Superior temporal gyrus (tissue), 1 donor: Measurements from ENCODE around the gene C2CD4A.
A peak's percentile ranks its signal among the peaks of the same experiment; 100 is the strongest.

Source experiments
- DNase-seq: peaks from one replicate; pipeline ENCODE4 v3.0.0-alpha.2; 2016; ENCODE audit errors: extremely low spot score

Gene C2CD4A

DNA sequence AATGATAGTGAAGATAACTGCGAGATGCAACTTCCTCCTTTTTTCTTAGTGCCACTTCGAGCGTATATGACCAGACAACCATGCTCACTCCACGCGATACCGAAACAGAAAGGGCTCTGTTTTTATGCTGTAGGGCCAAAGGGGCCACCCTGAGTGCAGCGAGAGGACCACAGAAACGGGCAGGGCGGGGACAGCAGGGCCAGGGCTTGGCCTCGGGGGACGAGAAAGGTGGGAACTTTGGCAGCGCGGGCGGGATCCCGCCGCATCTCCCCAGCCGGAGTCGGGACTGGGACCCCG is 7.0 kb upstream of the C2CD4A start:
- peak; percentile 58 for DNase-seq

DNA sequence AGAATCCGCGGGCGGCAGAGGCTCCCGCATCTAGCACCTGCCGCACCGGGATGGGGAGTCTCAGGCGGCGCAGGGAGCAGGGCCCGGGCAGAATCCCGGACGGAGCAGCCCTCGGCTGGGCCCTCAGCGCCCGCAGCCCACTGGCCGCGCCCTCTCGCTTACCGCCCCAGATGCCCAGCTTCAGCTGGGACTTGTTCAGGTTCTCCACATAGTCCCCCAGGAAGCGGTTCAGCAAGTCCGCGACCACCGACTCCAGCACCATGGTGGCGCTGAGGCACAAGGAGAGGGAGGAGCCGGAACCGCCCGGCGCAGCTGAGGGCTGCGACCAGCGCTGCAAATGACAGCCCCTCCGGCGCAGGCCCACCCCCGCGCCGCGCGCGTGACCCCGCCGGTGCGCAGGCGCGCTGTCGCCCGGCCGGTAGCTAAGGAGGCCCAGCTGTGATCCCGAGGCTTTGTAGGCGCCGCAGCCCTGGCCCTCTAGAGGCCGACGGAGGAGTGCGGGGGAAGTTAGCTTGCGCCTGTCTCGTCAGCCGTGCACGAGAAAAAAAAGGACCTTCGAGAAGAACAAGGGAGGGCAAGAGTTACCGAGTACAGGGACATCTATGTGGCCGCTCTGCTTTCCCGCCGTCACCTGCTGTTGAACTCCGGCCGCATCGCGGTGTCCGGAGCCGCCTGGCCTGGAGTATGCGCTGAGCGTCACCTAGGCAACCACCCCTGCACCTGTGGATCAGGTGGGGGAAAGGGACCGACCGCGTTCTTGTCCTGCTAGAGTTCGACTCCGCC is 6.5 kb upstream of the C2CD4A start, which contains the start of gene VPS13C:
VPS13C (minus strand) TSS at position 335 of the 783 bp plus-strand sequence; CDS start at position 262, 73 bp downstream.
- peak; percentile 94 for DNase-seq

DNA sequence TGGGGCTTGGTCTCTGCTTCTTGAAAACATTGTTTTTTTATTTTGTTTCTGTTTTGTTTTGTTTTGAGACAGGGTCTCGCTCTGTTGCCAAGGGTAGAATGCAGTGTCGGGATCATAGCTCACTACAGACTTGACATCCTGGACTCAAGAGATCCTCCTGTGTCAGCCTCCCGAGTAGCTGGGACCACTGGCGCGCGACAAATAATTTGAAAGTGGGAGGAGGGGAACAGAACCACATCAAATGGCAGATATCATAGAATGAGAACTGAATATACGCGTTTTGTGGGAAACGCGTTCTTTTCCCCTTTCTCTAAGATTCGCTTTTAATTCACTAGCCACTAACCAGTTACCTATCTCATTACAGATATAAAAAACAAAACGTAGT is 5.9 kb upstream of the C2CD4A start:
- DNase-seq: peak; percentile 66

DNA sequence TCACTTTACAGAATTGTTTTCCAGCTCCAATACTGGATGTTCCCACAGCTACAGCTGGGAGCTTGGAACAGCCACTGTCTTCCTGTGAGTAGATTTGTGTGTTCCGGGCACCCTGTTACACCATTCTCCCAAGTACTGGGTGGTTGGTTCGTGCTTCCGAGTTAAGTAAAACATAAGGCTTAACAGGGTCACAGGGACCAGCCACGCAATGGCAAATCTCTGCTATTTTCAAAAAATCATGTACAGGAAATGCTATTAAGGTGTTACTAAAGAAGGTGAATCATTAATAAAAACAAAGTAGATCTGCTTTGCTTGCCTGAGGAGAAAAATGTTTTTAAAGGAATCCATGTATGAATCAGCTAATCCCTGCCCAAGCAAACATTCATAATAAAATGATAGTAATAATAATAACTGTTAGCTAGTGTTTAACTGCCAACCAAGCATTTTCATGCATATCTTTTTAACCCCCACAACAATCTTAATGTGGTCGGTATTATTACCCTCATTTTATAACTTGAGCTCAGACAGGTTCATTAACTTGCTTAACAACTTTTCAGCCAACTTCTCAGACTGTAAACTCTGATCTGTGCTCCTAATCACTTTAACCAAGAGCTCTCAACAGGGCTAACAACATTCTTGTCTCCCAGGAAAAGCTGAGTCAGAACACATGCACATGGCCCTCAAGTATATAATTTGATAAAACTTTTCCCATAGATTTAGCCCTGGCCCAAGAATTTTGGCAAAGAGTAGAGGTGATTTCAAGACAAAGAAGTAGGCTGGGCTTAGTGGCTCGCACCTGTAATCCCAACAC is 2.7 kb upstream of the C2CD4A start:
- DNase-seq: no peak

DNA sequence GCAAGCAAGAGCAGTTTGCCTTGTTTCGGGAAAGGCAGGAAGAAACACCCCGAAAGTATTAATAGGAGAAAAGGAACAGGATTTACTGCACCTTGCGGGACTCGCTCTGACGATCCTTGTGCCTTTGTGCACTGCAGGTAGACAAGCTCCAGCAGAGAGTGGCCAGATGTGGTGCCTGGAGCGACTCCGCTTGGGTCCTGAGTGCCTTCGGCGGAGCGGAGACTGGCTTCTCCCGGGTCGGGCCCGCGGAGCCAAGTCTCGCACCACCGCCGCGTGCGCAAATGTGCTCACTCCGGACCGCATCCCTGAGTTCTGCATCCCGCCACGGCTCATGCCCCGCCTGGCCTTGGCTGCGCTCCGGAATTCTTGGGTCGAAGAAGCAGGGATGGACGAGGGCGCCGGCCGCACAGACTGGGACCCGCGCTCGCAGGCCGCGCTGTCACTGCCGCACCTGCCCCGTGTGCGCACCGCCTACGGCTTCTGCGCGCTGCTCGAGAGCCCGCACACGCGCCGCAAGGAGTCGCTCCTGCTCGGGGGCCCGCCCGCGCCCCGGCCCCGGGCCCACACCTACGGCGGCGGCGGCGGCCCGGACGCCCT is 769 bp downstream of the C2CD4A start:
- DNase-seq: no peak

DNA sequence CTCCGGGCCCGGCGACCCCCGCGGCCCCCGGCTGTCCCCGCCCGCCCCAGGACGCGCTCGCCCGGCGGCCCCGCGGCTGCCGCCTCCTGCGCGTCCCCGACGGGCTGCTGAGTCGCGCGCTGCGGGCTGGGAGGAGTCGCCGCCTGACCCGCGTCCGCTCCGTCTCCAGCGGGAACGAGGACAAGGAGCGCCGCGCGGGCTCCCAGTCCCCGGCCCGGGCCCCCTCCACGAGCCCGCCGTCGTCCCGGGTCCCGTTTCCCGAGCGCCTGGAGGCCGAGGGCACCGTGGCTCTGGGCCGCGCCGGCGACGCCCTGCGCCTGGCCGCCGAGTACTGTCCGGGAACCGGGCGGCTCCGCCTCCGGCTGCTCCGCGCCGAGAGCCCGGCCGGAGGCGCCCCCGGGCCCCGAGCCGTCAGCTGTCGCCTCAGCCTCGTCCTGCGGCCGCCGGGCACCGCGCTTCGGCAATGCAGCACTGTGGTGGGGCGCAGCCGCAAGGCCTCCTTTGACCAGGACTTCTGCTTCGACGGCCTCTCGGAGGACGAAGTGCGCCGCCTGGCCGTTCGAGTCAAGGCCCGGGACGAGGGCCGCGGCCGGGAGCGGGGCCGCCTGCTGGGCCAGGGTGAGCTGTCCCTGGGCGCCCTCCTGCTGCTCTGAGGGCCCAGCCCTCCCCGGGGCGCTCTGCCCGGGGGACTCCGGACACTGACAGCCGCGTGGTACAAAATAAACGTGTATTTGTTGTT is 1.5 kb downstream of the C2CD4A start:
- no peak for DNase-seq

DNA sequence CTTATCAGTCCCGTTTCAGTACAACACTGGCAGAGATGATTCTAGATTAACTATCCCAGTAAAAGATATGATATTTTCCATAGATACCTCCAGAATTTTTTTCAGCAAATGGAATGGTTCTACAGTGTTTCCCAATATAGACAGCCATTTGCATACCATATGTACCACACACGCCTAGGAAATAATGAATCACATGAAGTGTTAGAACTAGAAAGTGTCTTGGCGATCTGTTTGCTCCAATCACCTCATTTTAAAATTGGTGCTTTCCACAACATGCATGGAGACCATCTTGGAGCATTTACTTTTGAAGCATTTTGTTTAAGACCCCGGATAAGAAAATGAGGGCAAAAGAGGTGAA is 2.0 kb downstream of the C2CD4A start:
- no peak for DNase-seq

DNA sequence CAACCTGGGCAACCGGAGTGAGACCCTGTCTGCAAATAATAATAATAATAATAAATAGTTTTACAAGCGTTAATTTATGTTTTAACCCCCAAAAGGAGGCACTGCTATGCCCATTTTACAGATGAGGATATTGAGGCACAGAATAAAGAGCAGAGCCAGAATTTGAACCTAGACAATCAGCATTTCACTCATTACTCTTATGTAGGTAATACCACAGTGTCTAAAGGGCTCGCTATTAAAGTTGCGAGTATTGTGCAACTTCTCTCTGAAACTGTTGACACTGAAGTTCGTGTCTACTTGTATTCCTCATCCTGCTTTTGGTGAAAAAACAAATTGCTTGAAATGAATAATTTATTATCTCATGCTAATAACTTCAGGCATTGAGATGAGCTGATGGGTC is 2.8 kb downstream of the C2CD4A start:
- no peak for DNase-seq

DNA sequence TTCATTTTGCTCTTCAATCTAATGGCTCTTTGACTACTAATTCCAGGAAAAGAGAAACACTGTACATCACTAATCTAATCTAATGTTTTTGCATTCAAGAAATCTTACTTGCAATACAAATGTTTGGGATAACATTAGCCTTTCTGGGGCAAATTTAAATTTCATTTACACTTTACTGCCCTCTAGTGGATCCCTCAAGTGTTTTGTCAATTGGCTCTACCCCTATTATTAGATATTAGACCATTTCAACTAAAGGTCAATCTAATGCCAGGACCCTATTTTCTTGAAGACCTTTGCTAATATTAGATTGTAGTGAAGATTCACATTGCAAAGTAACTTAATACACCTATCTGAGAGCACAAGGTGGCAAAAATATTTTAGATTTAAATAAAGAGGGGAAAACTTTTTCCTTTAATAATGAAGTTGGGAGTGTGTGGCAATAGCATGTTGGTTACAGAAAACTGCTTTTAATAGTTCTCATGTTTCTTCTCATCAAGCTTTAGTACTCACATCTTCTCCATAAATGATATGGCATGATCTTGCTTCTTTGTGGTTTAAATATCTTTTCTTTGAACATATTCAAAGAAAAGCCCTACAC is 5.0 kb downstream of the C2CD4A start:
- DNase-seq: peak; percentile 90

DNA sequence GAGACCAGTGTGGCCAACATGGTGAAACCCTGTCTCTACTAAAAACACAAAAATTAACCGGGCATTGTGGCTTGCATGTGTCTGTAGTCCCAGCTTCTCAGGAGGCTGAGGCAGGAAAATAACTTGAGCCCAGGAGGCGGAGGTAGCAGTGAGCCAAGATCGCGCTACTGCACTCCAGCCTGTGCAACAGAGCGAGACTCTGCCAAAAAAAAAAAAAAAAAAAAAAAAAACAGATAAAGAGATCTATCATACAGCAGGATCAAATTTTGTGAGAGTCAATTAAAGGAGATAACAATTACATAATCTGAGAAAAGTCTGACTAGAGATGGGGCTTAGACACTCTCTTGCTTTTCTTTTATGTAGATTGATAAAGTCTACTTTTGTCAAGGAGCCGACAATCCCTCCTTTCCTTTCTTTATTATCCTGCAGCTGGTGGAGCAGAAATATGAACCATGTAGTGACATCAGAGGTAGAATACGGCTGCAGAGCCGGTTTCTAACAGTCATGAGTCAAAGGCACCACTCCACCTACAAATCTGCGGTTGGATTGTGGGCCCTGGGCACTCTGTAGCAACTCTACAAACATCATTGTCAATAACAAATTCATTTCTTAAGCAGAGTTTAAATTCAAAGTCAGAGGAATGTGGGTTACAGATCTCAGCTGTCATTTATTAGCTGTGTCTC is 9.0 kb downstream of the C2CD4A start:
- DNase-seq: no peak

DNA sequence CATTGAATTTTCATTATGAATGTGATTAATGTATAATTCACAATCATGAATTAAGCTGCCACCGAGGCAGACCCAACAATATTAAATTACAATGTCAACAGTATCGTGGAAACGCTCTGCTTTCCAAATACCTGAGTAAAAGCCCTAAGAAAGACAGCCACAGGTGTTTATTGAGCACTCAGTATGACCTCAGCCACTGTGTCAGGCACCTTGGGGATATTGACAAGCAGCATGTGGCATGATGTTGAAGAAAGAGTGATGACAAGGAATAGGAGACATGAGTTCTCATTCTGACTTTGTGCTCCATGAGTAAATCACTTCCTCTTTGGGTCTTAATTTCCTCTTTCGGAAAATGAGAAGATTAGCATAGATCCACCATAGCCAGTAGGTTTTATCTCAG is 12.8 kb downstream of the C2CD4A start:
- DNase-seq: no peak

DNA sequence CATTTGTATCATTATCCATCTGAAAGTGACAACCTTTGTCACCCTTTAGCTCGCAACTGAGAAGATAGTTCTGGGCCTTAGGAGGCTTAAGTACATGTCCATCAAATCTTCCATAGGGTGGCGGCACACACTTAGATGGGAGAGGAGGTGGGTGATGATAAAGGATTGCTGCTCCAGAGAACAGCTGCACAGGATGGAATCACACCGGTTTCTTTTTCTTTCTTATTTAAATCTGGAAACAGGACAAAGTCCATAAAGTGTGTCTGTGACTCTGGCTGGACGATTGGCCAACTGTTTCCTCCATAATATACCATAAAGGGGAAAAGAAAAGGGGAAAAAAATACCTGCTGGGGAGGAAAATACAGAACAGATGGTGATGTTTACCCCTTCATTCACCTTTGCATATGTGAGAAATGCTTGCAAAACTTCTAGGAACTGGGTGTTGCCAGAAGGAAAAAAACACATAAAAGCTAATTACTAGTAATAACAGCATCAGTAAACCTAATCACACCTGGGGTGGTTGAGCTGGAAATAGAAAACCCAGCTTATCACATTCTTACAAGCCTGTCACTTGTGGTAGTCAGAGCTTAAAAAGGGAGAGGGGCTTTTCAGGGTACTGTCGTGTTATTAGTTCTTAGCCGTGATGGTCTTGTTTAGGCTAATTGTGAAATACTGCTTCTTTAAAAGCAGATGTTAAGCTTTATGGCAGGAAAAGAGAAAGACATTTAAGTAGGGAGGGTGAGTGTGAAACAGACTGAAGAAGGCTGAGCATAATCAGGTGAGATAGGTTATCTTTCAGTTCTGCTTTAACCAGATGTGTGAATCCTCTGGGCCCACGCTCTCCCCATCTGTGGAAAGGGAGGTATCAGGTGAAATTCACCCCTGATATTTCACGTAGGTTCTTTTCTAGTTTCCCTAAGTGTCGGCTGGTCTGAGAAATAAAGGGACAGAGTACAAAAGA is 16.7 kb downstream of the C2CD4A start:
- DNase-seq: no peak

DNA sequence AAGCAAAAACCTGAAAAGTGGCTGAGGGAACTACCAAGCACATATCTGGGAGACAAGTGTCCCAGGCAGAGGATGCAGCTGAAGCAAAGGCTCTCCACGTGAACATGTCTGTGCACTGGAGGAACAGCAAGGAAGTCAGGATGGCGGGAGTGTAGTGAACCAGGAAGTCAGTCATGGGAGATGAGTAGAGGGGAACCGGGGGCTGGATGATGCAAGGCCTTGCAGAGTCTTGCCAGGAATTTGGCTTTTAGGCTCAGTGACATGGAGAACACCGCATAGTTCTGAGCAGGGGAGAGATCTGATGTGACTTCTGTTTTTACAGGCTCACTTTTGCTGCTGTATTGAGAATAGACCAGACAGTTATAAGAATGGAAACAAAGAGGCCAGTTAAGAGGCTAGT is 19.0 kb downstream of the C2CD4A start:
- DNase-seq: no peak

DNA sequence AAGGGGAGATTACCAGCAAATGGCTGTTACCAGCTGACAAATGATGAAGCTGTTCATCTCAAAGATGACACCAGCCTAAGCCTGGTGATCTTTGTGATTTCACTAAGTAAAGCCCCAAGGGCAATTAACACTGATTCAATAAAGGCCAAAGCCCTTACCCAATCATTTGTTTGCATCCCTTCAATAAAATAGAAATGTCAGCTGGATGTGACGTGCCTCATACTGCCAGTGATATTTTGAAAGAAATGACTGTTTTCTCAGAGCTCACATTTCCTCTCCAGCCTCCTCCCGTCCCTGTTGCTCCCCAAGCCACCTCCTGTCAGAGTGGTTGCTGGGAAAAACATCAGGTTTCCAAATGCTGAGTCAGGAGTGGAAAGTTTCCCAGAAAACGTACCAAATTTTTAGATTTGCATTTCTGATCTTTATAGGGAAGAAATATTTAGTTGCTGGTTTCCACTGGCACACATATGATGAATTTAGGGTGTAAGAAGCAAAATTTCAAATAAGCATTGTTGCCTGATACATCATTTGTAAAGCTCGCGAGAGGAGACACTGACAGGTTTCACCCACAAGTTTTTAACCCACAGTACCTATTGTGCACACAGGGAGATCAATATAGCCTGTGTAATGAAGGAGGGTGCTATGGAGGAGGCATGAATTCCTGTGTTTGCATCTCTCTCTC is 21.0 kb downstream of the C2CD4A start:
- DNase-seq: no peak

DNA sequence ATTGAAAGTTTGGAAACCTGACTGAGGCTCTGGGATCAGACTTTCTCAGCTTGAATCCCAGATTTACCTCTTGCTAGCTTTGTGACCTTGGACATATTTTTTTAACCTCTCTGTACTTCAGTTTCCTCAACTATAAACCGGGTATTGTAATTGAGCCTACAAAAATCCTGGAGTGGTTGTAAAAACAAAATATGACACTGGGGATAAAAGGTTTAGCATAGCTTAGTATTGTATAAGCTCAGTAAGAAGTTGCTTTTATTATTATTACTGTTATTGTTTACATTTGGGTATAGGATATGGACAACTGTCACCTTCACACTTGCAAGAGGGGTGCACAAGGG is 21.5 kb downstream of the C2CD4A start:
- DNase-seq: no peak

DNA sequence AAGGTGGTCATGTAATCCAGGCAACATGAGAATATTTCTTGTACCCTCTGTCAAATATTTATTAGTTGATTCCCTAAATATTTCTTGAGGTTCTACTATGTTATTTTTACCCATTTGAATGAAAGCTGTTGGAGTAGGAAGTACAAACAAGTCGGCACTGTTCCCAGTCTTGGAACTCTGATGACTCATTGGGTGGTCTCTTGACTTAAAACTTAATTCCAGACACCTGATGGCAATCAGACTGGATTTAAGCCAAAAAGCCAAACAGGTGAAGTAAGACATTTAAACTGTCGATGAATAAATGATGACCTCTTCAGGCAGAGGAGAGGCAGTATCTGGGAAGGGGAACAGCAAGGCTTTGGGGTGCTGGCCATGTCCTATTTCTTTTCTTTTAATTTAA is 22.8 kb downstream of the C2CD4A start:
- DNase-seq: no peak

DNA sequence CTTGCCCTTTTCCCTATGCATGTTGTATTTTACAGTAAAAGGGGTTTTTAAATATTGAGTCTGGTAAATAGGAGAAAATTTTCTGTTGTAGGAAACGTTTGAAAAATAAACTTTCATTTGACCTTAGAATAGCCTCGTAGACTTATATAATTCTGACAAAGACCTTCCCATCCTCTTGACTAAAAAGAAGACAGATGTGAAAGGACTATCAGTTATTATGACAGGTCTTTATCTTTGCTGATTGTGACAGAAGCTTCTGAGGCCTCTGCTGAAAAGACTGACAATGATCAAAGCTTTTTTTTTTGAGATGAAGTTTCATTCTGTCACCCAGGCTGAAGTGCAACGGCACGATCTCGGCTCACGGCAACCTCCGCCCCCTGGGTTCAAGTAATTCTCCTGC is 24.2 kb downstream of the C2CD4A start:
- no peak for DNase-seq

DNA sequence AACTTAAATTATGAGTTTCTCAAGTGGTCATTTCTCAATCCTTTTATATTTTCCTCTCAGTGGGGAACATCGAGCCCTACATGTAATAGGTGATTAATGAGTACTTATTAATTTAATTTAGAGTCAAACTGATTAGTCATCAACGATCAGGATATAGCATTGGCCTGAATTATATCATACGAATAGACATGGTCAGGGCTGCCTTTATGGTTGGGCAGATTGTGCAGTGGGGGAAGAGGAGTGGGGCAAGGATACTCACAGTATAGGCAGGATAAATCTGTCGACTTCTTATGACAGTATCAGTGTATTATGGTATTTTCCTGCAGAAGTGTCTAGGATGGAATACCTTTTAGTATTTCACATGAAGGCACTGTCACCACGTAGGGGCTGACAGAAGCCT is 27.0 kb downstream of the C2CD4A start:
- no peak for DNase-seq

DNA sequence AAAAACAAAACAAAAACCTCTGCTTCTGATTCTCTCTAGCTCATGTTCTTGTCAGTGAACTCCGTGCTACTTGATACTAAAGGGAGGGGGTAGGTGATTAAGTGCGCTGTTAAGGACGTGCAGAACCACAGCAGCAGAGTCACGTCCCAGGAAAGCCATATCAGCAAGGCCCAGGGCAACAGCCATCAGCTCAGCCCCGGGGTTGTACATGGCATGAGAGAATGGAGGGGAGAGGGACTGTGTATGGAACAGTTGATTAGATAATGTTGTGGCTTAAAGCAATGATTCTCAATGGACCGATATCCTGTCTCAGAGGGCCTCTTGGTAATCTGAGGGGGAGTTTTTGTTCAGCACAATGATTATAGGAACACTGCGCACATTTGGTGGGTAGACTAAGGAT is 27.6 kb downstream of the C2CD4A start:
- DNase-seq: no peak
